SK-N-MC (cell line): ENCODE results near the gene PLXDC1.

Experiments used
- EZH2 ChIP-seq: fragments of 200-600 bp; sonication (generic); IDR thresholded peaks from one replicate; pipeline ENCODE4 v1.6.1; 2017; ENCODE audit warnings: antibody characterized with exemption
- FOXP2 ChIP-seq: optimal IDR thresholded peaks from 2 replicates; pipeline ENCODE3; 2011; ENCODE audit warnings: mild to moderate bottlenecking, moderate library complexity; ENCODE audit not compliant: insufficient read depth; ENCODE audit errors: extremely low read length, control extremely low read depth

DNA sequence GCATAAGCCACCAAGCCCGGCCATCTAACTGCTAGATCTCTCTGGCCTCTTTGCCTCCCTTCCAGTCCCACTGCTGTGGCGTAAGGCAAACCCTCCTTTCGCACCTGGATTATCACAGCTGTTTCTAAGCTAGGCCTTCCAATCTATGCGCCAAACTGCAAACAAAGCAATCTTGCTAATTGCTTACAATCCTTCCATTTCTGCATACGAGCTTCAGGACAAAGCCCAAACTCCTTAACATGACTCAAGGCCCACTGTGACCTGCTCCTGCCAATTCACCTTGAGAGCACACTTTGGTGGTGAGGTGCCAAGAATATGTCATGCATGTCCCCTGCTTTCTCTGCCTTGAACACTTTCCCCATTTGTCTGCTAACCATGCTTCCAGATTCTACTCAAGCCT lies 20.5 kb upstream of the PLXDC1 start:
- TF ChIP-seq EZH2 (no peak), FOXP2 (no peak)
